DMS53 (cell line): ENCODE results near the gene RETREG2.
"Not testable (repeated sequence)": the region's sequence is repeated elsewhere in the genome, so short reads cannot be mapped to it uniquely, and the experiment has no call there.

ENCODE experiments used
- DNase-seq: peaks from one replicate; lab custom pipeline; 2025; lab: John Stamatoyannopoulos, UW

The RETREG2 gene

GRCh38 chr2:219197388-219197787 is 19.3 kb downstream of the RETREG2 start:
- no peak for DNase-seq

- DNase-seq: no peak
Measured at GRCh38 chr2:219198974-219199373, 20.9 kb downstream of the RETREG2 start.

DNA sequence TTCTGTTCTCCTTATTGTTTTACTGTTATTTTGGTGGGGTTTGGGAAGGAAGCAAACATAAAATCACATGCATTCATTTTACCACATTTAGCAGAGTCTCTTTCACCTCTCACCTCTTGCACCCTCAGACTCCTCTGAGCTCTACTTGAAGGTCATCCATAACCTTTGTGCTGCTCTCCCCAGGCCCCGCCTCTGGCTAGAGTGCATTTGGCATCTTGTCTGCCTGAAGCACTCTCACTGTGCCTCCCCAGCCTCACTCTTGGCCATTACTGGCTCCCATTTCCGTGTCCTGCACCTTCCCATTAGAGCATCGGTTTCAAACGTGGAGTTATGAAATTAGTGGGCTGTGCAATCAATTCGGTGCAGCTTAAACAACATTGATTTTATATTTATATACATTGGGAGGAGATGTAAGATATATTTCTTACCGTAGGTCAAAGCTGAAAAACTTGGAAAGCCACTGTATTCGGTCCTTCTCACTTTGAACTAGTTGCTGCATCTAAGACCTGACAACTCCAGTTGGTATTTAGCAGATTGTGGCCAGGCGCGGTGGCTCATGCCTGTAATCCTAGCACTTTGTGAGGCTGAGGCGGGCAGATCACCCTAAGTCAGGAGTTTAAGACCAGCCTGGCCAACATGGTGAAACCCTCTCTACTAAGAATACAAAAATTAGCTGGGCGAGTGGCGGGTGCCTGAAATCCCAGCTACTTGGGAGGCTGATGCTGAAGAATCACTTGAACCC is 21.6 kb downstream of the RETREG2 start:
- DNase-seq: no peak

DNA sequence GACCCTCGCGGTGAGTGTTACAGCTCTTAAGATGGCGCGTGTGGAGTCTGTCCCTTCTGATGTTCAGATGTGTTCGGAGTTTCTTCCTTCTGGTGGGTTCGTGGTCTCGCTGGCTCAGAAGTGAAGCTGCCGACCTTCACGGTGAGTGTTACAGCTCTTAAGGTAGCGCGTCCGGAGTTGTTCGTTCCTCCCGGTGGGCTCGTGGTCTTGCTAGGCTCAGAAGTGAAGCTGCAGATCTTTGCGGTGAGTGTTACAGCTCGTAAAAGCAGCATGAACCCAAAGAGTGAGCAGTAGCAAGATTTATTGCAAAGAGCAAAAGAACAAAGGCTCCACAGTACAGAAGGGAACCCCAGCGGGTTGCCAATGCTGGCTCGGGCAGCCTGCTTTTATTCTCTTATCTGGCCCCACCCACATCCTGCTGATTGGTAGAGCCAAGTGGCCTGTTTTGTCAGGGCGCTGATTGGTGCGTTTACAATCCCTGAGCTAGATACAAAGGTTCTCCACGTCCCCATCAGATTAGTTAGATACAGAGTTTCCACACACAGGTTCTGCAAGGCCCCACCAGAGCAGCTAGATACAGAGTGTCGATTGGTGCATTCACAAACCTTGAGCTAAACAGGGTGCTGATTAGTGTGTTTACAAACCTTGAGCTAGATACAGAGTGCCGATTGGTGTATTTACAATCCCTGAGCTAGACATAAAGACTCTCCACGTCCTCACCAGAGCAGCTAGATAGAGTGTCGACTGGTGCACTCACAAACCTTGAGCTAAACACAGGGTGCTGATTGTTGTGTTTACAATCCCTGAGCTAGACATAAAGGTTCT is 22.6 kb downstream of the RETREG2 start:
- DNase-seq: not testable (repeated sequence)

GRCh38 chr2:219201331-219201730 is 23.3 kb downstream of the RETREG2 start:
- DNase-seq: not testable (repeated sequence)

GRCh38 chr2:219204425-219205164 is 26.5 kb downstream of the RETREG2 start:
- DNase-seq: no peak

GRCh38 chr2:219205165-219205538 is 27.1 kb downstream of the RETREG2 start:
- no peak for DNase-seq

- DNase-seq: no peak
Measured at GRCh38 chr2:219205981-219206327, 27.9 kb downstream of the RETREG2 start.

DNA sequence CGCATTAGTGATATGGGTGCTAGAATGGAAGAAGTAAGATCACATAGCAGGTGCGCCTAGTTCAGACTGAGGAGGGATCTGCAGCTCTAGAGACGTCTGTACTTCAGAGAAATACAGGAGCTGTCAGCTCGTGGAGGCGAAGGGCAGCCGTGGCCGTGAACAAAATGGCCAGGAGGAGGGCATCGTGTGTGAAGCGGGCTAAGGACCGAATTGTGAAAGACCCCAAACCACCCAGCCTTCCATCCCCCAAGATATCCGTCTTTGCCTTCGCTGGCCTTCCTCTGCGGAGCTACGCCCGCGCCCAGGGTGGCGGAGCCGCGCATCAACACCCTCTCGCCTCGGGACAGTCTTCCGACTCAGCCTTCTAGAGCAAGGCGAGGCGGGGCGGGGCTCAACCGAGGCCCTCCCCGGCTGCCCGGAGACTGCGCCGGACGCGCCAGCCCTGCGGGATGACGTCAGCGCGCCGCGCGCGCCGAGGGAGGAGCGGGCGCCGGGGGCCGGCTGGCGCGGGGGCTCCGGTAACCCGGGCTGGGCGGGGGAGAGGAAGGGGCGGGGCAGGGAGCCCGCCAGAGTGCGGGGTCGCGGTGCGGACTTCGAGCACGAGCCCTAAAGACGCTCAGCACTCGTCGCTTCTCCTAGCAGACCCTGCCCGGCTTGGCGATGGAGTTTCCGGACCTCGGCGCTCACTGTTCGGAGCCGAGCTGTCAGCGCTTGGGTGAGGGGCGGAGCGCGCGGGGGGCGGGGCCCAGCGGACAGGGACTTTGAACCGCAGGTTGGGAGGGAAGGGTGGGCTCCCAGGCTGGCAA is 28.5 kb downstream of the RETREG2 start, which contains the start of gene ZFAND2B:
ZFAND2B (plus strand) TSS at position 455 of the 806 bp plus-strand sequence; CDS start at position 661, 206 bp downstream.
- peak; percentile 95 for DNase-seq

DNA sequence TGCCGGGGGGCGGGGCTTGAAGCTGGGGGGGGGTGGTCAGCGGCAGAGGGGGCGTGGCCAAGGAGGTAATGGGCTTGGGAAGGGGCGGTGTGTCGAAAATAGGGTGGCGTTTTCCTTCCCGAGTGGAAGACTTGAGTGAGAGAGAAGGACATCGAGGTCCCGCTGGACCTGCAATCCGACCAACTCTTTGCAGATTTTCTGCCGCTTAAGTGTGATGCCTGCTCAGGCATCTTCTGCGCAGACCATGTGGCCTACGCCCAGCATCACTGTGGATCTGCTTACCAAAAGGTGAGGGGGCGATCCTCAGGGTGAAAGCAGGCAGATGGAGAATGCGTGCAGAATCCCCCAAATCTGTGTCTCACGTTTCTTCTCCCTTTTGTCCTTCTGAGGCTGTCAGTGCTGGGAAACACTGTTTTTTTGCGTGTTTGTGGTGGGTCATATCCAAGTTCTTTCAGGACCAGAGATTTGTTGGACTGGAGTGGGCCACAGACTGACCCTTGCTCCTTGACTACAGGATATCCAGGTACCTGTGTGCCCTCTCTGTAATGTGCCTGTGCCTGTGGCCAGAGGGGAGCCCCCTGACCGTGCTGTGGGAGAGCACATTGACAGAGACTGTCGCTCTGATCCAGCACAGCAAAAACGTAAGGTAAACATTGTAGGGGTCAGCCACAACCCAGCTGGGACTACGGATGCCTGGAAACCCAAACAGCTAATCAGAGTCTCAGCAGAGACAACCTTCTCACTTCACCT is 29.2 kb downstream of the RETREG2 start:
- peak; percentile 33 for DNase-seq

GRCh38 chr2:219207884-219208740 is 30.0 kb downstream of the RETREG2 start:
- peak; percentile 45 for DNase-seq

DNA sequence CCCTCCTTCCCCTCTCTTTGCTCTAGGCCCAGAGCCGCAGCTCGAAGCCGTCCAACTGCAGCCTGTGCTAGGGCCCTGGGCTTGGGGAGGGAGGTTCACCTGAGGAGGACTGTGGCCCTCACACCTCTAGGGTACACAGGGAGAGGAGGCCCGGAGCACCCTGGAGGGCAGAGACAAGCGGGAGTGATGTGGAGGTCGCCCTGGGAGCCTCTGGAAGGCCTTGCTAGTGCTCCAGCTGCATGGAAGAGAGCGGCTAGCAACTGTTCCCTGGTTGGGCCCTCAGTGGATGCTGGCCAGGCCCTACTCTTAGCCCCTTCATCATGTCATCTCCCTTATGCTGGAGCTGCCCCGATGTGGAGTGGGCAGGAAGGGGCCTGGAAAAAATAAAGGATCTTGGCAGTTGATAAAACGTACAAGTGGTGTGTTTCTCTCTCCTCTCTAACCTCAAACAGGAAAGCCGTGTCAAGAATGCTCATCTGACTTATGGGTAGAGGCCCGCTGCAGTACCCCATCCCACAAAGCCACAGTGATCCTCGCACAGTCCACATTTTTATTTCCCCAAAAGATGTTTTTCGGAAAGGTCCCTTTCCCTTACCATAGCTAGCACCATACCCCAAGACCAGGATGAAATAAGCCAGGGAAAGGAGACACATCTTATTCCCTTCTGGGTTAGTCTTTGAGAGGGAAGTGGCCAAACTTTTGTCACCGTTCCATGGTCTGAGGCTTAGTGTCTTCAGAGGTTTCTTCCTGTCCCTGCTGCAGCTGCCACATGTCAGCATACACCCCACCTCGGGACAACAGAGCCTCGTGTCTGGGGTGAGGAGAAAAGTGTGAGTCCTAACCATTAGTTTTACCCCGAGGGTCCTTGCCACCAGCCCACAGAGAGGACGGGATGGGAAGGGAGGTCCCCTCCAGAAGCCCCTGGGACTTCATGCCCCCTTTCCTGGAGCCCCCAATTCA is 31.4 kb downstream of the RETREG2 start:
- no peak for DNase-seq

GRCh38 chr2:219210196-219210885 is 32.3 kb downstream of the RETREG2 start:
- DNase-seq: no peak

DNA sequence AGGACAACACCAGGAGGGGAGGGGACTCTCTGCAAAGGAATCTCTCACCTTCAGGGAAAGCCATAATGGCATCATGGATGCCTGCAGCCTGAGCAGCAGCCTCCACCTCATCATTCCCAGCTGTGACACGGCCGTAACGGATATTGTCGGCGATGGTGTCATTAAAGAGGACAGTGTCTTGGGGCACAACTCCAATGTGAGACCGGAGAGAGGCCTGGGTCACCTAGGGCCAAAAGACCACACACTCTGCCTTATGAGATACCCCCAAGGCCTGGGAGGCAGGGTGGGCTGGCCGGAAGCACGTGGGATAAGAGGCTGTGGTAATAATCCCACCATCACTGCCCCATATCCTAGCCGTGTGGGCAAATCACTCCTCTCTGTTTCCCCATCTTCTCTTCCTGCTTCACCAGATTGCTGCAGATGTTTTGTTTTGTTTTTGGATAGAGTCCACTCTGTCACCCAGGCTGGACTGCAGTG is 32.8 kb downstream of the RETREG2 start:
- no peak for DNase-seq

- no peak for DNase-seq
Measured at GRCh38 chr2:219213026-219213415, 34.9 kb downstream of the RETREG2 start.

DNA sequence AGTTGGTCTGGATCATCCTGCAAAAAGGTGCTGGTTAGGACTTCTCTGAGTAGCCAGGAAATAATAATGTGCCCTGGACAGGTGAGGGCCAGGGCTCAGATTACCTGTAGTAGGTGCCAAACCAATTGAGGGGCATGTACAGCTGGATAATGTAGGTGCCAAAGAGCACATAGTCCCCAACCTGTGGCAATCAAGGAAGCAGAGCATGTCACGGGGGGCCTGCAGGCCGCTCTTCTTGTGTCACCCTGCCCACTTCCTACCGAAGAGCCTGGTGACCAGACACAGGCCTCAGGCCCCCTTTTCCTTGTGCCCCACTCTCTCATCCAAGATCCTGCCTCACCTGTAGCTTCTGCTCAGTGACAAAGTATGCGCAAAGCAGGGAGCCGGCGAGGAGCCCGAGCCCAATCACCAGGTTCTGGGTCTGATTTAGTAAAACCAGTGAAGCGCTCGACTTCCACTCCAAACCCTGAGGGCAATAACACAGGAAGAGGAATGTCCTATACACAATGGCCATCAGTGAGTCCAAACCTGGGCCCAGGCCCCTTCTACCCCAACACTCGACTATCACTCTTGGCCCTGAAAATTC is 35.5 kb downstream of the RETREG2 start:
- DNase-seq: no peak

DNA sequence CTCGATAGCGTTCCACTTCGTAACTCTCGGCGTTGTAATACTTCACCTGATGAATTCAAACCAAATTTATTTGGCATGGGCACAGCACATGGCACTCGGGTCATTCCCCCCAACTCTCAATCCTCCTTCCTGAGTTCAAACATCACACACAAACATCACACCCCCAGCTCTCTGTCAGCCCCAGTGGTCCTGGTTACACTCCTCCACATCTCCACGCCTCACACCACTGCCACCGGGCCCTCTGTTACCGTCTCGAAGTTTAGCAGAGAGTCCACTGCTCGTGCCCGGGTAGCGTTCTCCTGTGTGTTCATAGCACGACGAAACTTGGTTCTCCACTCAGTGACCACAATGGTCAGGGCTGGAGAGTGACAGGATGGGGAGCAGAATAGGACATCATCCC is 36.1 kb downstream of the RETREG2 start:
- no peak for DNase-seq

- no peak for DNase-seq
Measured at GRCh38 chr2:219214786-219215185, 36.7 kb downstream of the RETREG2 start.
